GM21360 (cell line): ENCODE data around the gene SLC7A14.

ENCODE experiments used
- ATAC-seq: cut with Tn5 transposase; IDR thresholded peaks from one replicate; pipeline ENCODE4 v1.9.1; 2021; ENCODE audit warnings: mild to moderate bottlenecking, moderate library complexity; ENCODE audit not compliant: unreplicated experiment

The SLC7A14 gene

DNA sequence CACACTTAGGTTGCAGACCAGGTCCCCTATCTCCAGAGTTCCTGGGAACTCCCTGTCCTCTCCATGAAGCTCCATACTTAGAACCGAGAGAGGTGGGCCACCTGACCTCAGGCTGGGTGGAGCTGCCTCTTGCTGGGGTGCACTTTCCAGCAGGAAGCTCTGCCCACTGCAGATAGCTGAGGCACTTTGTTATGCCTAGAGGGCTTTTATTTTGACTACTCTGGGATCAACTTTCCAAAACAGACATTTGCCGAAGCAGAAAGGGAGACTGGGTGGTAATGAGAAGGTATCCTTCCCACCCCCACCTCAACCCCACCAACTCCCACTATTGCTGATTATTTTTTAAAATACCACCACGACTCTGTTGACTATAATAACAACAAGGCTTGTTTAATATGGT is 112.5 kb downstream of the SLC7A14 start:
- no peak for ATAC-seq

DNA sequence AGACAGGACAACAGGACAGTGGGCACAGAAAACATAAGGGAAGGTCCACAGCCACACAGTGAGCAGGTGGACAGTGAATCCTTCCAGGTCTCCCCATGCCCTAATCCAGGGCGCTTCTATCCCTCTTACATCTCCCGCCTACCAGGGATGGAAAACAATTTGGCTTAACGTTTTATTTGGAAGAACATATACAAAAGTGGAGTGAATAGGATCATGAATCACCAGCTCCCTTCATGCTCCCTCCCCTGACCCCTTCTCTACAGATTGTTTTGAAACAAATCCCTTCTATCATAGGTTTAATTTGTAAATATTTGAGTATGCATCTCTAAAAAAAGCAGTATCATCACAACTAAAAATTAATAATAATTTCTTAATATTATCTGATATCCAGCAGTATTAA is 114.7 kb downstream of the SLC7A14 start:
- no peak for ATAC-seq

DNA sequence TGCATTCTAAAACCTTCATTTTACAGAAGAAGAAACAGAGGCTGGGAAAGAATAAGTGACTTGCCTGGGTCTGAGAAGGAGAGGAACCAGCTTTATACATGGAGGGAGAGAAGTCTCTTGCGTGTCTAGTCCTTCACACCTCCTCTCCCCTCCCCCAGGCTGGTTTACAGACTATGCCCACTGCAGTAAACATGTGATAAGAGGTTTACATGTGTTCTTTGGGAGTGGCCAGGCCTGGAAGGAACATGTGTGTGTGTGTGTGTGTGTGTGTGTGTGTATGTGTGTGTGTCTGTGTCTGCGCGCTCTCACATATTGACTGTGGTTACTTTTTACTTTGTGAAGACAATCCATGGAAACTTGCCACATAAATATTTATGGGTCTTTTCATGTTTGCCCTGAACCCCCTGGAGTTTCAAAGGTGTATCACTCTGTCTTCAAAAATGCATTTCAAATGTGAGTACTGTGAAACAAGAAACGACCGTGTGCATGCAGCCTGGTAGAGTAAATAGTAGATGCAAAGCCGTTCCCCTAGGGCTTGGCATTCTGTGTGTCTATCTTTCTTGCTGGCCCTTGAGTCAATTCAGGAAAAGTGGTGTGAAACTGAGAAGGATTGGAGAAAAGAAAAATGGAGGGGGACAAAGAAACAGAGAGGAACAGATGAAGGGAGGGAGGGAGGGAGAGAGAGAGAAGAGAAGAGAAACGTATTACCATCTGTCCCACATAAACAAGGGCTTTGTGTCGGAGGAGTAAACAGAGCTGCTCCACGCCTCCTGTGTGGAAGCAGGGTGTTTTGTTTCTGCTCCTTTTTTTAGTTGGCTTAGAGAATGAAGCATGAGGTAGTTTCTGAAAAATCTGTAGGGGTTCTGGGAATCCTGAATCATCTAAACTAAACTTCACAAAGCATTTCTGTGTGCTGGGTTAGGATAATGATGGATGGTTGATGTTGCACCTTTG is 115.5 kb downstream of the SLC7A14 start:
- no peak for ATAC-seq

DNA sequence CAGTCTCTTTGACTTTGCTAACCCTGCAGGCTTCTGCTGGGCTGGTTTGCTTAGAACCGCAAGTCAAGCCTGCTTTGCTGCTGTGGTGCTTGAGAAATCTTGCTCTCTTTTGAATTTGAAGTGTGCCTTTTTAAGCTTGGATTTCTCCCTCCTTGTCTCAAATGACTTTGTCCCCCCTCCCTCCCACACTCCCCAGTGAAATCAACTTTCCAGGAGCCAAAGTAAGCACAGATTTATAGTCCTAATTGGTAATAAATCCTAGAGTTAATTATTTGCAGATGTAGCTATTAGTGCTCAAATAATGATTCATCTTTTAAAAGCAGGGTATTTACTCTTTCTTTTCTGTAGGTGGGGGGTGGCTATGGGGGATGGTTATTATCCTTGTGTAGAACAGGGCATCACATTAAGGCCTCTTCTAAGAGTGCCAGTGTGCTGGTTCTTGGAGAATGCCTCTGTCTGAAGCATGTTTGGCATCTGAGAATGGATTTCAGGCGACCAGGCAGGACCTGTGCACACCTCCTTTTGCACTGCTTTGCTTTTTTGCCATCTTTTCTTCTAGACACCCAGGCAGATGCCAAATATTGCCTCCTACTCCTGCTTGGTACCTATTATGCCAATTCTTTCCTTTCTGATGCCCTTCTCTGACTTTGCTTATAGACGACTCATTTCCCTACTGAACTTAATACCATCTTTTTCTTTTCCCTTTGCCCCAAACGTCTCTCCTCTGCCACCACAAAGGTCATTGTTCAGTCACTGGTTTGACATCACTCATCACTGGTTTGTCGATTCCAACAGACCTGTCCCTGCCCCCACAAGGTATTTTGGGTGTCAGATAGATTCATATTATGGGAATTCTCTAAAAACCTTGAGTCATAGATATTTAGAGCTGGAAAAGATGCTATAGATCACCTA is 116.5 kb downstream of the SLC7A14 start:
- no peak for ATAC-seq

DNA sequence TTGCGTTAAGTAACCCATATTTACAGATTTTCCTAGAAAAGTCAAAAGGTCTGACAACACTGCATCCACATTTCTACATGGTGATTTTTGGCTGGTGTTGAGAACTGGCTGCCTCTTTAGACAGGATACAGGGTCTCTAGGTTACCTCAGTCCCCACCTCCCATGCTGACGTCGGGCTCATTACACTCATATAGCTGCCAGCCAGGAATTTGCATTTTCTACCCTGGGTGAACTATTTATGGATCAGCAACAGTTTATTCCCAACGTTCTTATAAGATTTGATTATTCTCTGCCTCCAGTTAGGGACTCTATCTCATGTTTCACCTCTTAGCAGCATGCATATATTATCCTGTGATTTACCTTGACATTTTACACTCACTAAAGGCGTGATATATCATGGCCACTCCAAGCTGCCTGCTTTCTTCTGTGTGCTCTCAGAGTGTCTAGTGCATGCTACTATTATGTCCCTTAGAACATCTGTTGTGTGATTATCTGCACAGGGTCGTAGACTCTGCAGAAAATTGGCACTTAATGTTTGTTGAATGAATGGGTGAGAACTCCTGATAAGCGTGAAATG is 118.2 kb downstream of the SLC7A14 start:
- ATAC-seq = no peak

DNA sequence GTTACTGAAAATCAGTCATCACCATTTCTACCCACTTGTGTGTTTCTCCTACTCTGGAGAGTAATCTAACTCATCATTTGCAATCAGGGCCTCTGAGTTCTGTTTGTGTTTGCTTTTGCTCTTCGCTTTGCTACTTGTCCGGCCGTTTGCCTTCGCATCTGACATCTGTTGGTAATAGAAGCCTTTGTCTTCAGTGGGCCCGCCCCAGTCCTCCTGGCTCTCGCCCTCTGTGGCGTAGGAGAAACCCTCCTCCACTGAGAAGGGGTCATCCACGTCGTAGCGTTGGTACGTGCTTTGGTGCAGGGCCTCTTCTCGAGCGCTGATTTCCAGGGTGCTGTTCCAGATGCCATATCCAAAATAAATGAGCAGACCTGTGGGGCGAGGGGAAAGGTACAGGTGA is 118.9 kb downstream of the SLC7A14 start:
- ATAC-seq = no peak

DNA sequence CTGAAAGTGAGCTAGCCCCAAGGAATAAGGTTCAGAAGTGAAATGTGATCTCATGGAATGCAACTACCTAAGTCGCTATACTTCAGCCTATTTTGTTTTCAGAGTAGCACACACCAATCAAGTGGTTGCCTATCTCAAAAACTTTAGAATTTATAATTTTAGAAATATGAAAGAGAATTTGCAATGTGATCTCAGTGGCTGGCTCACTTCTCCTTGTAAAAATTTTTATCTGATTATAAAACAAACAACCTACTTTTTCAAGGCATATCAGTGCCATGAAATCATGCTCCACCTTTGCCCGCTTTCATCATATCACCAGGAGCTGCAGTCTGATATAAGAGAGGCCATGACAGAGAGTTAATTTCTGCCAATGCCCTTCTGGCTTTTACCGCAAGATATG is 119.9 kb downstream of the SLC7A14 start:
- ATAC-seq = no peak

DNA sequence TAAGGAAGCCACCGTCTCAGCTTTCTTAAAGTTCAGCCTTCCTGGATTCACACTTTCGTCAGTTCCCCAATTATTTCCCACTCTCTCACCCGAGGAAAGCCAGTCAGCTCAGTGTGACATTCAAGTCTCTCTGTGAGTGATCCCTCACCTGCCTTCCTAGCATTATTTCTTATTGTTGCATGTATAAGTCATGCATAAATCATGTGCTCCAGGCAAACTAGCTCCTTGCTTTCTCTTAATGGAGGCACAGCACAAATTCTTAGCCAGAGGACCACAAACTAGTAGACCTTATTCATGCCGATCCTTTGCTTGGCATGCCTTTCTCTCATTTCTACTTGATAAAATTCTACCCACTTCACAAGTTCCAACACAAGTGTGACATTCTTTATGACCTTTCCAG is 122.9 kb downstream of the SLC7A14 start:
- no peak for ATAC-seq

DNA sequence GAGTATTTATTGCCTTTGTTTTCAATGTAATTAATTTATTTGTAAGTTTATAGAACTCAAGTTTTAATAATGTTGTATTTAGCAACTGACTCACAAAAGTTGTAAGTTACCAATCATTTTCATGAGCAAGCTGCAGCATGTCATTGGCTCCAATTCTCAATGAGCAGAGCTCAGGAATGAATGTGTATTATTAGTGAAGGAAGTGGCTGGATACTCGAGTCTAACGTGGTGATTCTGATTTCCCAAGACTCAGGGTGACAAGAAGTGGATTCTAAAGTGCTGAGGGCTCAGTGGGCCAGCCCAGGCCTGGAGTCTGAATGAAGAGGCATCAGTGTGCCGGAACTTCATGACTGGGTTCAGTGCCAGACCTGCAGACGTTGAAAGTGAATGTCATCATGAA is 127.6 kb downstream of the SLC7A14 start:
- ATAC-seq = no peak

DNA sequence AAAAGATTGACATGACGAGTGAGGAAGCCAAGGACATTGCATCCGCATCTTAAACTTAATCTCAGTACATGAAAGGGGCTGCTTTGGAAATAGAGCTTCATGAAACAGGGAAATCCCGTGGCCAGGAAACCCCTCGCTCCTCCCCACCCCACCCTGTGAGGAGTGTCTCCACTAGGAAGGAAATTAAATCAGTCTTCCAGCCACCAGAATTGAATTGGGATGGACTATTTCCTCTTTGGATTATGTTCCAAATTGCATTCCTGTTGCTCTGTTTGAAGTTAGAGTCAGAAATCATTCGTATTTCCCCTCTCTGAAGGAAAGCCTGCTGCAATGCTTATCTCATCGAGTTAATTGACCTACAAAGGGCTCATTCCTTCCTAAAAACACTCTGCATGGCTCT is 131.4 kb downstream of the SLC7A14 start:
- no peak for ATAC-seq

DNA sequence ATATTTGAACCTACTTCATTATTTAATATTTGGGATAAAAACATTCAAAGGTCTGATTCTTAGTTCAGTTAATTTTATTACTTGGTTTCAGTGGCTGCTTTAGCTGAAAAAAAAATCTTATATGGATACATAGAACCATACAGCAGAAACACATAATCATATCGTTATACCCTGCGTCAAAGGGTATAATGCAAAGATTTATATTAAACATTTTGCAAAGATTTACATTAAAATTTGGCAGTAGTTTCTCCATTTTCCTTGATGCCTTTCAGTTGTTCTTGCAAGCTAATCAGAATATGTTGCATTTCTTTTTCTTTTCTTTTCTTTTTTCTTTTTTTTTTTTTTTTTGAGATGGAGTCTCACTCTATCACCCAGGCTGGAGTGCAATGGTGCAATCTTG is 135.8 kb downstream of the SLC7A14 start:
- ATAC-seq = no peak

DNA sequence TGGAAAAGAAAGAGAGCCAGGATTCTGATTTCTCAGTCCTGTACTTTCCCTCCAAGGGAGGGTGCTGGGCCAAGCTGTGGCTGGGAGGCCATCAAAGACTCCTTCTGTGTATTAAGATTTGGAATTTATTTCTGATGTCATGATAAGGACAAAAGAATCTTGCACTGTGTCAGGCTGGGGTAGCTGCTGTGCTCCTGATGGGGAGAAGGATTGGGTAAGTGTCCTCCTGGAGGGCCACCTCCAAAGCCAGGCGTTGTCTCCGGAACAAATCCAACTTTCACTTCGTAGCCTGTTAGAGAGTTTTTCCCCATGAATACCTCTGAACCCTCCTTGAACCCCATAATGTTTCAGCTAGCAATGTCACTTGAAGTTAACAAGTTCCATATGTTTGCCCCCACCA is 137.3 kb downstream of the SLC7A14 start:
- ATAC-seq = no peak

DNA sequence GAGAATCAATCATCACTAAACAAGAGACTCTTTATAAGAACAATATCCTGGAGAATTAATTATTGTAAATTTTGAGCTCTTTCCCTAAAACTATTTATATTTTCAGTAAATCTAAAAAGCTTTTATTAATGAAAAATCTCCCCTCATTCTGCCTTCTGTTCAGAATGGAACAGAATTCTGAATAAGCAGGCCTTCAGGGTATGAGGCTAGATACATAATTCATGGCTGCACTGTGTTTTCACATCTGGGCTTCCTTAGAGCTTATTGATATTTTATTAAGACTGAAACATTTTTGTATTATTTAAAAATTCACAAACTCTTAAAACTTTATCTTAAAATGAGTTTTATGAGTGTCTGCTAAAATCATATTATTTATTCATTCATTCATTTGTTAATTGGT is 142.4 kb downstream of the SLC7A14 start:
- ATAC-seq = no peak

DNA sequence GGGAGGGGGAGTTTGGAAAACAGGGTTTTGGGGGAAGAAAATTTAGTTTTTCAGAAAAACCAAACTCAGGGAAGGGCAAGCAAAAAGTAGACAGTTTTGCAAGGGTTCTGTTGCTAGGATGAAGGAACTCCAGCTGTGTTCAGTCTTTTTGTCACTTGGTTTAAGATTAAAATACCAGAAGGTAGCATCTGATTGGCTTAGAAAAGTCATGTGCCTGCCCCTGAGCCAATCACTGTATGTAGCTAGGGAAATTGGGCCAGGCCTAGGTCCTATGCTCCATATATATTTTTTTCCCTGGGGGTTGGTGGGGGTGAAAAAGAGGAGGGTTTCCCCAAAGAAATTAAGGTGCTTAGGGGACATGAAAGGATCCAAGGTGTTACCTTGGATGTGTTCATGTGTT is 142.9 kb downstream of the SLC7A14 start:
- no peak for ATAC-seq

DNA sequence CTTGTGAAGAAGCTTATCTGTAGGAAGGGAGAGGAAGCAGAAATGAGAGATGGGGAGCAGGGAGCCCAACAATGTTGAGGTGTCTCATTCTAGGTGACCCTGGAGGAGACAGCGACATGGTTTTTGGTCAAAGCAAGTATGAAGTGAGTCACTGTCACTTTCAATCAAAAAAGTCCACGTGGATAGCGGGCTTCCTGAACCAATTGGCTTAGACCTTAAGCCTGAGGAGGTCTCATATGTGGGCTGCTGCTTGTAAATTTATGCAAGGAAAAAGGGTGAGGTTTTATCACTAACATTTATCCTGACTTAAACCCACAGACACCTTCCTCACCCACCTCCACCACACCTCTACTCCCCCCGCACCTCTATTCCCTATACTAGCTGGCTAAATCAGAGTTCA is 144.5 kb downstream of the SLC7A14 start:
- ATAC-seq = no peak

DNA sequence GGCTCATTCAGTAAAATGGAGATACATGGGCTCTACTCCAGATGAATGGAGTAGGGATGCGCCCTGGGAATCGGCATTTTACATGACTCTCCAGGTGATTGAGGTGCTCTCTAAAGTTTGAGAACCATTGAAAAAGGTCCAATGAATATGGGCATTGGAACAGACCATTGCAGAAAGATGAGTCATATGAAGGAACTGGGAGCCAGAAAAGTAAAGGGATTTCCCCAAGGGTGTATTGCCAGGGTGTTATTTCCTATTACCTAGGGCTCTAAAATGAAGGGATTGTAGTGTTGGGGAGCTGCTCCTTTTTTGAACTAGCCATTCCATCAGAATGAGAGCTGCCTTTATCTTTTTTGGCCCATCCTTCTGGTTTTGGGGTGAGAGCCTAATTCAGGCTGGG is 145.5 kb downstream of the SLC7A14 start:
- no peak for ATAC-seq

DNA sequence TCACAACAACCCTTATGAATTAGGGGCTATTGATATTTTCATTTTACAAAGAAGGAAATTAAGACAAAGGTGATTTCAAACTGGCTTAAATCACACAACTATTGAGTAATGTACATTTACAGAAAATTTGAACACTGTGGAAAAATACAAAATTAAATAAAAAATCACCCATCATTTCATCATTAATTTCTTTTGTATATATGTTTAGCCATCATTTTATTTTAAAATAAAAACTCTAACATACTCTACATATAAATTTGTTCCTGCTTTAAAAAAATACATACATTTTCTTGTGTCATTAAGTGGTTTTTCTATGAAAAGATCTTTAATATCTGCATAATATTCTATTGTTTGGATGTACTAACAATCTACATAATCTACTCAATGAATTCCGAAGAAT is 147.0 kb downstream of the SLC7A14 start:
- no peak for ATAC-seq

DNA sequence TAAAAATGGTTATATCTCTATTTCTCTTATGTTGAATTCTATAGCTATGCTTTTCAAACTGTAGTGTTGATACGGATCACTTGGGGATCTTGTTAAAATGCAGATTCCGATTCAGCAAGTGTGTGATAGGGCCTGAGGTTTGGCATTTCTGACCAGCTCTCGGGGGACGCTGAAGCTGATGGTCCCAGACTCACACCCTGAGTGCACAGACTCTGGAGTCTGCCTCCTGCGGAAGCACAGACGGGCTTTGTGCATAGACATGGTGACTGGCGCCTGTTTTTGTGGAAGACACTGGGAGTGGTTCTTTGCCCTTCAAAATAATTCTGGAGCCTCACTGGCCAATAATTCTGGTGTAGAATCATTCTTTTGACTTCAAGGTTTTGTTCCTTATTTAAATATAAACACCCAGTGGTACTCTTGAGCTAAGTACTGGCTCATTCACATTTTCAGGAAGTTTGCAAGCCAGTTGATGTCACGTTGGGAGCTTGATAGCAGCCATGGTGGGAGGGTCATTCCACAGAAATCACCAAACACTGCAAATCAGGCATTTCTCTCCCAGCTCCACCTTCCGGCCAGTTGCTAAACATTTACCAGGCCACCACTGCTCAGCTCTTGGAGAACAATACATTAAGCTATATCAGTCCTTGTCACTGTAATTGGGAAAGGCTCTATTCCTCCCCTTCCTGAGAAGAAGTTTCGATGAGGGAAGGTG is 148.0 kb downstream of the SLC7A14 start:
- ATAC-seq = no peak

DNA sequence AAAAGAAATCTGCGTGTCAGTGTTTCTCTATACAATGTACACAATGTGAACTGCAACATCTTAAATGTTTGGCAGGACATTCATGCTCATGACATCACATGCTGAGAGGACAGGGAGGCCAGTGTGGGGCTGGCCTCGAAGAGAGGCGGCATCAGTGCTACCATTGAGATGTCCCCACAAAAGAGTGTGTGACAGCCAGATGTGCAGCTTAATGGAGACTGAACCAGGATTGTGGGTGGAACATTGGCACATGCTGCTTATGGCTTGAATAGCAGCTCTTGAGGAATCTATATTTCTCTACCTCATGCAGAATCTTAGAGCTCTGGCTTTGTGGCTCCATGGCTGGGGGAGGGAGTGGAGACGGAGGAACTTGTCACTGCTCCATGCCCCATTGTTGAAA is 148.7 kb downstream of the SLC7A14 start:
- no peak for ATAC-seq

DNA sequence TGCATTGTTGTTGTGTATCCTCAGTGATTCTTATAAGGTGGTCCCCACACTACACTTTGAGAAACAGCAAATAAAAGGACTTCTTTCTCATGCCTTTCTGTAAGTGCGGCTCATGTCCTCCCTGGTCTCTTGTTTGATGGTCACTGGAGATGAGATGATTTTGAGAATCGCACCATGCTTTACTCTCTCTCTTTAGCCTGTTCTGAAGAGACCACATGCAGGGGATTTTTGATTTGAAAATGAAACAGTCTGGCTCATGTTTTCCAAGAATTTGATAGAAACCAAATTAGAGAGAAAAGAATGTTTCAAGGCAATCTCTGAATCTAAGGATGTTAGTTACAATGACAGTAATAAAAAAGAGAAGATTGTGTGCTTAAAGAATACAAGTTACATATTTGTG is 149.2 kb downstream of the SLC7A14 start:
- no peak for ATAC-seq

DNA sequence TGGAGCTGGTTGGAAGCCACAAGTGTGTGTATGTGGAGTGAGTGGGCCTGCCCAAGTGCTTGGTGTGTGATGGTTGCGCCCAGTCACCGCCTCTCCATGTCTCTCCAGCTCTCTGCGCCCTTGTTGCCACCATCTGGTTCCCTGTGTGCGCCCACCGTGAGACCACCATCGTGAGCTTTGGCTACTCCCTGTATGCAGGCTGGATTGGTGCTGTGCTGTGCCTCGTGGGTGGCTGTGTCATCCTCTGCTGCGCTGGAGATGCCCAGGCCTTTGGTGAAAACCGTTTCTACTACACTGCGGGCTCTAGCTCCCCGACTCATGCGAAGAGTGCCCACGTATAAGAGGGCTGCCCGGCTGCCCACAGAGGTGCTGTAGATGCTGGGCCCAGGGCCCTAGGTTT is 153.5 kb downstream of the SLC7A14 start:
- no peak for ATAC-seq
